ENCODE measurements around the gene SMOC1.

Gene SMOC1

DNA sequence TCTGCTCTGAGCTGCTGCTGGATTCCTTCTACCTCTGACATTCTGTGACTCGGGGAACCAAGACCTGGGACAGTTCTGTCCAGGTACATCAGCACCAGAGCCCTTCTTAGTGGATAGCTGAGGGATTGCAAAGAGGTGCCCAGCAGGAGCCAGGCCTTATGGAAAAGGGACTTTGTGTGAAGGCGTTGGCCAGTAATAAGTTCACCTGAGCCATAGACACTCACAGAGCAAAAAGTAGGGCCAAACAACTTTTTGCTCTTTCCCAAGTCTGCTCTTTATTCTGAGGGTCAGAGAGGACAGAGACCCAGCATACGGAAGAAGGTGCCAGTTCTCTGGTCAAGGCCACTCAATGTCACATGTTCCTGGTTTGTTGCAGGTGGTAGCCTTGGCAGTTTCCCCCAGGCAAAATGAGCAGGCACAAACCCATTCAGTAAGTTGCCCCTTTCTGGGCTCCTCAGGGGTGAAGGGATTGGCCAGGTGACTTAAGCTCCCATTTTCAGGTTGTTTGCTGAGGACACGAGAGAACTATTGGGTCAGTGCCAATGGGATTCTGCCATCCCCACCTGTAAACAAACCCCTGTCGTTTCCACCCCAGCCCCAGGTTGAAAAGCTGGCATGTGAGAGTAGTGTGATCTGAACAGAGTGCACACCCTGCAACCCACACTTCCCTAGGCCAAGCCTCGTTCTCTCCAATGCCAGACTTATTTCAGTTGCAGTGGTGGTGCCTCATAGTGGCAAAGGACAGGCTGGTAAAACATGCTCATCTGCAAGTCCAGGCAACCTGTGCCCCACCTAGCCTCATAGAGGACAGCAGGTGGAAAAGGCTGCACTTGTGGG lies 150.3 kb downstream of the SMOC1 start:
- DNase-seq (ENCODE audit: insufficient read length, low spot score) = no peak
- no peak for FAIRE-seq
- TF ChIP-seq TAF1 (IDR thresholded peaks at IDR 0.05; ENCODE audit: low read depth, low read length) (no peak), POLR2A (IDR thresholded peaks at IDR 0.05; ENCODE audit: low read depth, low read length) (no peak), PAX5 (IDR thresholded peaks at IDR 0.05; ENCODE audit: insufficient read depth, low read length, severe bottlenecking) (no peak), SPI1 (IDR thresholded peaks at IDR 0.05; ENCODE audit: low read depth, low read length) (no peak), POLR2AphosphoS5 (IDR thresholded peaks at IDR 0.05; ENCODE audit: low read depth, low read length) (no peak), POU2F2 (IDR thresholded peaks at IDR 0.05; ENCODE audit: low read depth, low read length) (no peak)

DNA sequence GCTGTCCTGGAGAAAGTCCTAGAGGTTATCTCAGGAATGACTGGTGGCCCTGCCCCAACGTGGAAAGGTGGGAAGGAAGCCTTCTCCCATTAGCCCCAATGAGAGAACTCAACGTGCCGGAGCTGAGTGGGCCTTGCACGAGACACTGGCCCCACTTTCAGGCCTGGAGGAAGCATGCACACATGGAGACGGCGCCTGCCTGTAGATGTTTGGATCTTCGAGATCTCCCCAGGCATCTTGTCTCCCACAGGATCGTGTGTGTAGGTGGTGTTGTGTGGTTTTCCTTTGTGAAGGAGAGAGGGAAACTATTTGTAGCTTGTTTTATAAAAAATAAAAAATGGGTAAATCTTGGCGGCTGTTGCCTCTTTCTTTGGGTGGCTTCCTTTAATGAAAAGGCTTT lies 152.8 kb downstream of the SMOC1 start:
- DNase-seq (ENCODE audit: insufficient read length, low spot score) = no peak
- FAIRE-seq = no peak
- TF ChIP-seq PAX5 (IDR thresholded peaks at IDR 0.05; ENCODE audit: insufficient read depth, low read length, severe bottlenecking) = no peak
- TF ChIP-seq TAF1 (IDR thresholded peaks at IDR 0.05; ENCODE audit: low read depth, low read length) = no peak
- no peak for TF ChIP-seq POLR2A (IDR thresholded peaks at IDR 0.05; ENCODE audit: low read depth, low read length)
- no peak for TF ChIP-seq SPI1 (IDR thresholded peaks at IDR 0.05; ENCODE audit: low read depth, low read length)
- no peak for TF ChIP-seq POU2F2 (IDR thresholded peaks at IDR 0.05; ENCODE audit: low read depth, low read length)
- TF ChIP-seq POLR2AphosphoS5 (IDR thresholded peaks at IDR 0.05; ENCODE audit: low read depth, low read length) = no peak

DNA sequence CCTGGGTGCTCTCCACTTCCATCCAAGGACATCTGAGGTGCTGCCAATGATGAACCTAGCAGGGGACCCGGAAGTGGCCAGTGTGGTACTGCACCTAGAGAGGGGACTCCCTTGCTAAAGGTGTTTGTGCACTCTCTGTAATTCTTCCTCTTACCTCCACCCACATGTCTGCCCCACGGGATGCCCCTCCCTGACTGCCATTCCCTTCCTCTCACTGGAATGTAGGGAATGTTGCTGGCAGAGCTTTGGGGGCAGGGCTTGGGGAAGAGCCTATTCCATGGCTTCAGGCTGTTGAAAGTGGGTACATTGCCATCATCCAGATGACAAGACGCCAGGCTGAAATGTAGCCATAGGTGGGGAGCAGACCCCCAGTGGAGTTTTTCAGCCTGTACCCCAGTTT lies 153.2 kb downstream of the SMOC1 start:
- DNase-seq (ENCODE audit: insufficient read length, low spot score) (no peak), FAIRE-seq (no peak)
- TF ChIP-seq PAX5 (IDR thresholded peaks at IDR 0.05; ENCODE audit: insufficient read depth, low read length, severe bottlenecking) (no peak), POLR2AphosphoS5 (IDR thresholded peaks at IDR 0.05; ENCODE audit: low read depth, low read length) (no peak), SPI1 (IDR thresholded peaks at IDR 0.05; ENCODE audit: low read depth, low read length) (no peak), TAF1 (IDR thresholded peaks at IDR 0.05; ENCODE audit: low read depth, low read length) (no peak)

DNA sequence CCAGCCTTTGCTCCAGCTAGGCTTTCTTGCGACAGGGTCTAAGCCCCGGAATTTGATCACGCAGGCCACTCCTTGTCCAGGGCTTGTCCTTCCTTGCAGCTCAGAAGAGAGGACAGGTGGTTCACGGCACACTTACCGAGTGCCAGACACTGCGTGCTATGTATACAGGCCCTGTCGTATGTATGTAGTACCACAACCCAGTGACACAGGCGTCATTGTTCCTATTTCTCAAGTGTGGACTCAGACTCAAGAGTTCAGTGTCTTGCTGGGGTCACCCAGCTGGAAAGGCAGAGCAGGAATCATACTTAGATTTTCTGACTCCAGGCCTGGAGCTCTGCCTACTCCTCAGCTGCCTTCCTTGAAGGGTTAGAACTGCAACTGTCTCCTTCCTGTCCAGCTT lies 153.9 kb downstream of the SMOC1 start:
- no peak for TF ChIP-seq POLR2A (IDR thresholded peaks at IDR 0.05; ENCODE audit: low read depth, low read length)
- TF ChIP-seq SPI1 (IDR thresholded peaks at IDR 0.05; ENCODE audit: low read depth, low read length) = no peak
- no peak for TF ChIP-seq TAF1 (IDR thresholded peaks at IDR 0.05; ENCODE audit: low read depth, low read length)
- TF ChIP-seq POU2F2 (IDR thresholded peaks at IDR 0.05; ENCODE audit: low read depth, low read length) = no peak
- TF ChIP-seq POLR2AphosphoS5 (IDR thresholded peaks at IDR 0.05; ENCODE audit: low read depth, low read length) = no peak
- no peak for TF ChIP-seq PAX5 (IDR thresholded peaks at IDR 0.05; ENCODE audit: insufficient read depth, low read length, severe bottlenecking)
- FAIRE-seq = no peak

DNA sequence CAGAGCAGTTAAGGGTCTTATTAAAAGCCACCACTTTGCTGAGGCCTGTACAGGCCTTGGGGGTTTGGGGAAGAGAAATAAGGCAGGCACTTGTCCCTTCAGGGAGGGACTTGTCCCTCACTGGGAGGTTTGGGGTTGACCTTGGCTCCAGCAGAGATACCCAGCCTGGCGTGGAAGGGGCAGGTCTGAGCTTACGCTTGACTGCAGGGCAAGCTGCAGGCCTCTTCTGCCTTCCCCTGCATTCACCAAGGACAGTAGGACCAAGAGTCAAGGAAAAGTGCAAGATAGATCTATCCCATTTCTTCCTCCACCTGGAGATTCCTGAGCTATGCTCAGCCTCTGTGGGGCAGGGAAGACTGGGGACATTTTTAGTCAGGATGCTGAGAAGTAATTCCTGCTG lies 154.3 kb downstream of the SMOC1 start:
- FAIRE-seq = no peak
- no peak for TF ChIP-seq POLR2A (IDR thresholded peaks at IDR 0.05; ENCODE audit: low read depth, low read length)
- TF ChIP-seq POLR2AphosphoS5 (IDR thresholded peaks at IDR 0.05; ENCODE audit: low read depth, low read length) = no peak
- no peak for TF ChIP-seq SPI1 (IDR thresholded peaks at IDR 0.05; ENCODE audit: low read depth, low read length)
- TF ChIP-seq TAF1 (IDR thresholded peaks at IDR 0.05; ENCODE audit: low read depth, low read length) = no peak
- no peak for TF ChIP-seq PAX5 (IDR thresholded peaks at IDR 0.05; ENCODE audit: insufficient read depth, low read length, severe bottlenecking)
- TF ChIP-seq POU2F2 (IDR thresholded peaks at IDR 0.05; ENCODE audit: low read depth, low read length) = no peak
- DNase-seq (ENCODE audit: insufficient read length, low spot score) = no peak

More for the DNA sequence above, 153.9 kb downstream of the SMOC1 start:
- DNase-seq (ENCODE audit: insufficient read length, low spot score) = no peak

GRCh38 chr14:70034257-70034656 lies 155.0 kb downstream of the SMOC1 start:
- TF ChIP-seq POLR2A (IDR thresholded peaks at IDR 0.05; ENCODE audit: low read depth, low read length) (no peak), POU2F2 (IDR thresholded peaks at IDR 0.05; ENCODE audit: low read depth, low read length) (no peak), POLR2AphosphoS5 (IDR thresholded peaks at IDR 0.05; ENCODE audit: low read depth, low read length) (no peak), SPI1 (IDR thresholded peaks at IDR 0.05; ENCODE audit: low read depth, low read length) (no peak), PAX5 (IDR thresholded peaks at IDR 0.05; ENCODE audit: insufficient read depth, low read length, severe bottlenecking) (no peak), TAF1 (IDR thresholded peaks at IDR 0.05; ENCODE audit: low read depth, low read length) (no peak)
- DNase-seq (ENCODE audit: insufficient read length, low spot score) = no peak
- FAIRE-seq = no peak

GRCh38 chr14:70036665-70037064 lies 157.4 kb downstream of the SMOC1 start:
- FAIRE-seq = no peak
- TF ChIP-seq PAX5 (IDR thresholded peaks at IDR 0.05; ENCODE audit: insufficient read depth, low read length, severe bottlenecking) (no peak), POLR2A (IDR thresholded peaks at IDR 0.05; ENCODE audit: low read depth, low read length) (no peak), TAF1 (IDR thresholded peaks at IDR 0.05; ENCODE audit: low read depth, low read length) (no peak), POLR2AphosphoS5 (IDR thresholded peaks at IDR 0.05; ENCODE audit: low read depth, low read length) (no peak), POU2F2 (IDR thresholded peaks at IDR 0.05; ENCODE audit: low read depth, low read length) (no peak), SPI1 (IDR thresholded peaks at IDR 0.05; ENCODE audit: low read depth, low read length) (no peak)

GRCh38 chr14:70043001-70043400 lies 163.8 kb downstream of the SMOC1 start:
- TF ChIP-seq POLR2A (IDR thresholded peaks at IDR 0.05; ENCODE audit: low read depth, low read length) = no peak
- no peak for TF ChIP-seq POLR2AphosphoS5 (IDR thresholded peaks at IDR 0.05; ENCODE audit: low read depth, low read length)
- TF ChIP-seq SPI1 (IDR thresholded peaks at IDR 0.05; ENCODE audit: low read depth, low read length) = no peak
- TF ChIP-seq PAX5 (IDR thresholded peaks at IDR 0.05; ENCODE audit: insufficient read depth, low read length, severe bottlenecking) = no peak
- no peak for TF ChIP-seq POU2F2 (IDR thresholded peaks at IDR 0.05; ENCODE audit: low read depth, low read length)
- no peak for TF ChIP-seq TAF1 (IDR thresholded peaks at IDR 0.05; ENCODE audit: low read depth, low read length)
- no peak for DNase-seq (ENCODE audit: insufficient read length, low spot score)
- FAIRE-seq = no peak

More at GRCh38 chr14:70036665-70037064, 157.4 kb downstream of the SMOC1 start:
- no peak for DNase-seq (ENCODE audit: insufficient read length, low spot score)

DNA sequence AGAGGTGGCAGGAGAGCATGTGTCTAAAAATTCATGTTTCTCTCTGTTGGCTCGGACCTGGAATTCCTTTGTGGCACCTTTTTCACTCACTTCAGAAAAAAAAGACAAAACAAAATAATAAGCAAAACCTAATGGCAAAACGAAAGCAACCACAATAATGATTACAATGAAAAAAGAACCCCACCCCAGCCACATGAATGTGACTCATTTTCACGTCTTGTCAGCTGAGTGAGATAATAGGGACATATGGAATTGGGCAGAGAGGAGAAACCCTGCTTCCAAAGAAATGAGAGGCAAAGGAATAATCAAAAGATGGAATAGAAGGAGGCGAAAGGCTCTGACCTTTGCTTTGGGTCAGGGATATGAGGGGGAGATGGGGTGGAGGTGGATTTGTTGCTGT lies 166.1 kb downstream of the SMOC1 start:
- FAIRE-seq = no peak
- no peak for TF ChIP-seq POLR2AphosphoS5 (IDR thresholded peaks at IDR 0.05; ENCODE audit: low read depth, low read length)
- no peak for TF ChIP-seq POU2F2 (IDR thresholded peaks at IDR 0.05; ENCODE audit: low read depth, low read length)
- no peak for TF ChIP-seq TAF1 (IDR thresholded peaks at IDR 0.05; ENCODE audit: low read depth, low read length)
- TF ChIP-seq PAX5 (IDR thresholded peaks at IDR 0.05; ENCODE audit: insufficient read depth, low read length, severe bottlenecking) = no peak
- no peak for TF ChIP-seq POLR2A (IDR thresholded peaks at IDR 0.05; ENCODE audit: low read depth, low read length)
- no peak for TF ChIP-seq SPI1 (IDR thresholded peaks at IDR 0.05; ENCODE audit: low read depth, low read length)

More for the DNA sequence above, 166.1 kb downstream of the SMOC1 start:
- no peak for DNase-seq (ENCODE audit: insufficient read length, low spot score)
